Gastrocnemius medialis (tissue), 4 donors: ENCODE data around the gene INSL6.

ENCODE experiments used
- CTCF ChIP-seq, 5 experiments: fragments of 450-650 bp in 3 of 5; fragments of 200-600 bp in 2 of 5; sonication (generic) in 2 of 5; IDR thresholded peaks in 4 of 5; conservative IDR thresholded peaks in 1 of 5; 1 replicate in 4 of 5; 2 replicates in 1 of 5; pipeline ENCODE4 v1.5.1; 2016 to 2019; ENCODE audit warnings: antibody characterized with exemption in 5 of 5, mild to moderate bottlenecking in 3 of 5, moderate library complexity in 3 of 5
- POLR2A ChIP-seq, 2 donors: fragments of 450-650 bp; IDR thresholded peaks; one replicate each; pipeline ENCODE4 v1.6.1; 2017; ENCODE audit warnings: antibody characterized with exemption in 2 of 2, mild to moderate bottlenecking in 2 of 2, moderate library complexity in 2 of 2

GRCh38 chr9:5146241-5146640 is 39.2 kb downstream of the INSL6 start:
- TF ChIP-seq CTCF (IDR thresholded peaks at IDR 0.05 in 4 of 5, conservative IDR thresholded peaks at IDR 0.05 in 1 of 5) (no peak), POLR2A (IDR thresholded peaks at IDR 0.05) (no peak)
